HL-60 (cell line): ENCODE data around the gene HOXB7.

Source experiments
- DNase-seq, 2 experiments: peaks; one replicate each; pipeline ENCODE4 v3.0.0-alpha.2; 2010 to 2020; ENCODE audit warnings: low read depth in 1 of 2, low spot score in 1 of 2
- H3K27ac ChIP-seq: fragments of 250-450 bp; sonication (Bioruptor Pico); replicated peaks from 2 replicates; pipeline ENCODE4 v1.5.1; 2020; ENCODE audit warnings: mild to moderate bottlenecking, moderate library complexity
- H3K27me3 ChIP-seq: fragments of 250-450 bp; sonication (Bioruptor Pico); 2 replicates; pipeline ENCODE4 v1.5.1; 2021; ENCODE audit warnings: mild to moderate bottlenecking, moderate library complexity; ENCODE audit not compliant: insufficient read depth, poor library complexity, severe bottlenecking
- H3K4me3 ChIP-seq: replicated peaks from 2 replicates; pipeline ENCODE4 v1.5.1; 2011; ENCODE audit warnings: mild to moderate bottlenecking, control low read depth, low read length; ENCODE audit not compliant: insufficient read depth
- GABPA ChIP-seq: IDR thresholded peaks from 2 replicates; pipeline ENCODE4 v1.6.1; 2012; ENCODE audit warnings: low read depth
- POLR2AphosphoS5 ChIP-seq: IDR thresholded peaks from 2 replicates; pipeline ENCODE4 v1.6.1; 2012; ENCODE audit warnings: low read depth
- SPI1 ChIP-seq: IDR thresholded peaks from 2 replicates; pipeline ENCODE4 v1.6.1; 2012; ENCODE audit warnings: low read depth, mild to moderate bottlenecking, borderline replicate concordance
- TF ChIP-seq, protein P1 (sequence below): IDR thresholded peaks from one replicate; pipeline ENCODE4 v1.5.1; 2011; ENCODE audit warnings: low read length, control low read depth, inconsistent platforms; ENCODE audit not compliant: insufficient read depth
- TF ChIP-seq, protein P2 (sequence below): IDR thresholded peaks from 2 replicates; pipeline ENCODE4 v1.6.1; 2012; ENCODE audit warnings: low read depth; ENCODE audit not compliant: insufficient replicate concordance

The HOXB7 gene

DNA sequence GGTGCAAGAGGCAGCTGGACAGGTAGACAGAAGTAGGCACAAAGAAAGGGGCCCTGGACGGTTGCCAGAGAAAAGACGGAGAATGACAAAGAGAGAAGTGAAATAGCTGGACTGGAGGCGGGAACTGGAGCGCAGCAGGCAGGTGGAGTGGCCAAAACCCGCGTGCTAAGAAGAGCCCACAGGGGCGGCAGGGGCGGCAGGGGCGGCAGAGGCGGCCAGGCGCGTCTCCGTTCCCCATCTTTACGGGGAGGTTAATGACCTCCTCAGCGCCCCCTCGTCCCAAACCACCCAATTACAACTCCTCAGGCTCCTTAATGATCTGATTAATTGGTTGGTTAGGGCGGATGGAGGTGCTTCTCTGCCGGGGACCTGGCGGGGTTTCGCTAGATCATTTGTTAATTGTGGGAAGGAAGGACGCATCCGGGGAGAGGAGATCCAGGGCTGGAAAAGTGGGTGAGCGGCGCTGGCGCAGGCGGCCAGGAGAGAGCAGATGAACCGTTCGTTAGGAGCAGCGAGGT lies 30.8 kb upstream of the HOXB7 start:
- Histone ChIP-seq H3K27me3 (peaks cover 77% of the 10 kb centered on the region), H3K4me3 (no peak overlapping the region), H3K27ac (no peak overlapping the region)
- no peak for DNase-seq
- TF ChIP-seq, protein P1, sequence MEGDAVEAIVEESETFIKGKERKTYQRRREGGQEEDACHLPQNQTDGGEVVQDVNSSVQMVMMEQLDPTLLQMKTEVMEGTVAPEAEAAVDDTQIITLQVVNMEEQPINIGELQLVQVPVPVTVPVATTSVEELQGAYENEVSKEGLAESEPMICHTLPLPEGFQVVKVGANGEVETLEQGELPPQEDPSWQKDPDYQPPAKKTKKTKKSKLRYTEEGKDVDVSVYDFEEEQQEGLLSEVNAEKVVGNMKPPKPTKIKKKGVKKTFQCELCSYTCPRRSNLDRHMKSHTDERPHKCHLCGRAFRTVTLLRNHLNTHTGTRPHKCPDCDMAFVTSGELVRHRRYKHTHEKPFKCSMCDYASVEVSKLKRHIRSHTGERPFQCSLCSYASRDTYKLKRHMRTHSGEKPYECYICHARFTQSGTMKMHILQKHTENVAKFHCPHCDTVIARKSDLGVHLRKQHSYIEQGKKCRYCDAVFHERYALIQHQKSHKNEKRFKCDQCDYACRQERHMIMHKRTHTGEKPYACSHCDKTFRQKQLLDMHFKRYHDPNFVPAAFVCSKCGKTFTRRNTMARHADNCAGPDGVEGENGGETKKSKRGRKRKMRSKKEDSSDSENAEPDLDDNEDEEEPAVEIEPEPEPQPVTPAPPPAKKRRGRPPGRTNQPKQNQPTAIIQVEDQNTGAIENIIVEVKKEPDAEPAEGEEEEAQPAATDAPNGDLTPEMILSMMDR, result no peak
- TF ChIP-seq POLR2AphosphoS5 (no peak), GABPA (no peak)
- TF ChIP-seq, protein P2, sequence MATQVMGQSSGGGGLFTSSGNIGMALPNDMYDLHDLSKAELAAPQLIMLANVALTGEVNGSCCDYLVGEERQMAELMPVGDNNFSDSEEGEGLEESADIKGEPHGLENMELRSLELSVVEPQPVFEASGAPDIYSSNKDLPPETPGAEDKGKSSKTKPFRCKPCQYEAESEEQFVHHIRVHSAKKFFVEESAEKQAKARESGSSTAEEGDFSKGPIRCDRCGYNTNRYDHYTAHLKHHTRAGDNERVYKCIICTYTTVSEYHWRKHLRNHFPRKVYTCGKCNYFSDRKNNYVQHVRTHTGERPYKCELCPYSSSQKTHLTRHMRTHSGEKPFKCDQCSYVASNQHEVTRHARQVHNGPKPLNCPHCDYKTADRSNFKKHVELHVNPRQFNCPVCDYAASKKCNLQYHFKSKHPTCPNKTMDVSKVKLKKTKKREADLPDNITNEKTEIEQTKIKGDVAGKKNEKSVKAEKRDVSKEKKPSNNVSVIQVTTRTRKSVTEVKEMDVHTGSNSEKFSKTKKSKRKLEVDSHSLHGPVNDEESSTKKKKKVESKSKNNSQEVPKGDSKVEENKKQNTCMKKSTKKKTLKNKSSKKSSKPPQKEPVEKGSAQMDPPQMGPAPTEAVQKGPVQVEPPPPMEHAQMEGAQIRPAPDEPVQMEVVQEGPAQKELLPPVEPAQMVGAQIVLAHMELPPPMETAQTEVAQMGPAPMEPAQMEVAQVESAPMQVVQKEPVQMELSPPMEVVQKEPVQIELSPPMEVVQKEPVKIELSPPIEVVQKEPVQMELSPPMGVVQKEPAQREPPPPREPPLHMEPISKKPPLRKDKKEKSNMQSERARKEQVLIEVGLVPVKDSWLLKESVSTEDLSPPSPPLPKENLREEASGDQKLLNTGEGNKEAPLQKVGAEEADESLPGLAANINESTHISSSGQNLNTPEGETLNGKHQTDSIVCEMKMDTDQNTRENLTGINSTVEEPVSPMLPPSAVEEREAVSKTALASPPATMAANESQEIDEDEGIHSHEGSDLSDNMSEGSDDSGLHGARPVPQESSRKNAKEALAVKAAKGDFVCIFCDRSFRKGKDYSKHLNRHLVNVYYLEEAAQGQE, result no peak

DNA sequence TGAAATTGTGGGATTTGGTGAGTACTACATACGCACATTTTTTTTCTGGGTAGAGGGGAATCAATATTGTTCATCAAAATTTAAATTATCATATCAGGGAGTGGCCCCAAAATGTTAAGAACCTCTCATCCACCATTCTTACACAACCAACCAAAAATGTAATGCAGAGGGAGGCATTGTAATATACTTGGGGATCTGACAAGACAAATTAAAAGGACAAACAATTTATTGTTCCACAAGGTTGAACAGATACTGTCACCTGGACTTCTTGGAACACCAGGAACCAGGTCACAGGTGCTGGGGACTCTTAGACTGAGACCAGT lies 30.0 kb upstream of the HOXB7 start:
- DNase-seq, result no peak
- TF ChIP-seq GABPA, result no peak
- H3K27me3 ChIP-seq, result peaks cover 75% of the 10 kb centered on the region

DNA sequence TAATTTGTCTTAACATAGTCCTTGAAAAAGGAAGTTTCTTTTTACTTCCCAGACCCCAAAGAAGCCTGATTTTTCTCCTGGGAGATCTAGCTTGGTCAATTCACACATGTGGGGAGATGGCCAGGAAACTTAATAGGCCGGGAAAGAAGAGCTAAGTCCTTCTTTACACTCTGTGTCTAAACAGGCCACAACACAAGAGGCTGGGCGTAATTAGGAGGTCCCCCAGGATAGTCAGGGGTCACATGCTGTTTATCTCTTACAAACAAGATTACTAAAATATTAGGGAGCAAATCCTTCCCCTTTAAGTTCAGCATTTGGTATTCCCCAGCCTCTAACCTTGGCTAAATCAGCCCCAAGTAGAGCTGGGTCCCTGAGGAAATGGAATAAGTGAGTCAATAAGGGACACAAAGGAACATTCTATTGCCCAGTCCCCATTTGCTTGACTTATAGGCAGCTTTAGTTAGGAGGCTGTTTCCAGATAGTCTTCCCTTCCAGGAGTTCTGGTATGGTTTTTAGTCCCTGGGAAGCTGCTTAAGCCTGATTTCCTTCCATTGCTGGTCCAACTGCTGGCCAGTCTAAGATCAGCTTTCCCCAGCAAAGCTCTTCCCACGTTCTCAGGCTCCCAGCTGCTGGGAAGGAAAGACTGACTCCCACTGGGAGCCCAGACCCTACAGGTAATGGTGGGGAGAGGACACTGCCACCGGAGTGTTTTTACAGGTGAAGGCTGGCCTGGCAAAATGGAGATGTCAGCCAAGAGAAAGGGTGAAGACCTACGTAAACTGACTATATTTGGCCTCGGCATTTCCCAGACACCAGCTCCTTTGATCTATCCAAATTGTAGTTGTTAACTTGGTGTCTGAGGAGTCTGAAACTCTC lies 29.4 kb upstream of the HOXB7 start:
- TF ChIP-seq, protein P1, result no peak
- no peak for TF ChIP-seq GABPA
- TF ChIP-seq SPI1, result no peak
- TF ChIP-seq, protein P2, result no peak
- Histone ChIP-seq H3K27ac (no peak overlapping the region), H3K4me3 (no peak overlapping the region), H3K27me3 (peaks cover 77% of the 10 kb centered on the region)
- DNase-seq, result no peak

More for the DNA sequence above, 30.0 kb upstream of the HOXB7 start:
- Histone ChIP-seq H3K4me3 (no peak overlapping the region), H3K27ac (no peak overlapping the region)

DNA sequence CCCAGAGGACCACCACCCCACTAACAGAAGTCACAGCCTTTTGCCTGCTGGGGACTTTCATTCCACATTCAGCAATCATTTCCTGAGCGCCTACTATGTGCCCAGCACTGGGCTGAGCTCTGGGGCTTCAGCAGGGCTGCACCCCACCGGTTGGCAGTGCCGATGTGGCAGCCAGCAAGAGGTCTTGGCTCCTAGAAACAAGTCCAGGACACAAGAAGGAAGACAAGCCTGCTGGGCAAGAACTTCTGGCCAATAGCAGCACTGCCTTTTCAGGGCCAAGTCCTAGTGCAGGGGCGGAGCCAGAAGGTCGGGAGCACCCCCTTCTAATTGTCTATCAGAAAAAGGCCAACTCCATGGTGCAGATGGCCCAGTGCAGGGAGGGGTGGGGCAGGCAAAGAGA lies 28.3 kb upstream of the HOXB7 start:
- no peak overlapping the region for H3K4me3 ChIP-seq
- TF ChIP-seq, protein P2, result no peak
- TF ChIP-seq, protein P1, result no peak
- no peak for TF ChIP-seq POLR2AphosphoS5
- peaks cover 80% of the 10 kb centered on the region for H3K27me3 ChIP-seq
- no peak for DNase-seq
- H3K27ac ChIP-seq, result no peak overlapping the region
